ENCODE data around the gene NAGLU. TPM values are rescaled to one million over a fixed set of nuclear protein-coding genes. Genes with fewer than 3 reads are reported as not detected.
A peak's percentile ranks its signal among the peaks of the same experiment; 100 is the strongest.
"Not testable (repeated sequence)": the region's sequence is repeated elsewhere in the genome, so short reads cannot be mapped to it uniquely, and the experiment has no call there.

The NAGLU gene
- total RNA-seq, 1 donor from 2014 or later = 7.7 TPM

DNA sequence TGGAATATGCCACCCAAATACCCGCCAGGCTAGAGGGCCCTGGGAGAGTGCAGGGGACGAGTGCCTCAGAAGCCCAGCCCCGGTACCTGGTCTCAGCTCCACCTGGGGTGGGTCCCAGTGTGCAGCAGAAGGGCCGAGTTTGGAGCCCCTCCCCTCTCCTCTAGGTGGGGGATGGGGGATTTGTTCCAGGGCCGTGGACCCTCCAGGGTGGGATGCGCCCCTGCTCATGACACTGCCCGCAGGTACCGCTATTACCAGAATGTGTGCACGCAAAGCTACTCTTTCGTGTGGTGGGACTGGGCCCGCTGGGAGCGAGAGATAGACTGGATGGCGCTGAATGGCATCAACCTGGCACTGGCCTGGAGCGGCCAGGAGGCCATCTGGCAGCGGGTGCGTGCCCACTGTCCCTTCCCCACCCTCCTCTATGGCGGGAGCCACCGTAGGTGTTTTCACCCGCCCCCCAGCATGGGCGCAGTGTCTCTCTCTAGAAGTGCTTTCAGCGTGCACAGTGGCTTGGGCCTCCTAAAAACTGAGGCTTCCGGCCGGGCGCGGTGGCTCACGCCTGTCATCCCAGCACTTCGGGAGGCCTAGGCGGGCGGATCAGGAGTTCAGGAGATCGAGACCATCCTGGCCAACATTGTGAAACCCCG is 1.2 kb downstream of the NAGLU start:
- DNase-seq = no peak
- no peaks in the 10 kb centered on the region for H3K9me3 ChIP-seq (replicated peaks)
- peak overlapping the region; percentile 97 for H3K27ac ChIP-seq (replicated peaks)
- peaks cover 37% of the 10 kb centered on the region for H3K36me3 ChIP-seq
- H3K4me1 ChIP-seq = peaks cover 34% of the 10 kb centered on the region
- H3K27me3 ChIP-seq (ENCODE audit: low read depth) = no peaks in the 10 kb centered on the region
- TF ChIP-seq, protein P1, sequence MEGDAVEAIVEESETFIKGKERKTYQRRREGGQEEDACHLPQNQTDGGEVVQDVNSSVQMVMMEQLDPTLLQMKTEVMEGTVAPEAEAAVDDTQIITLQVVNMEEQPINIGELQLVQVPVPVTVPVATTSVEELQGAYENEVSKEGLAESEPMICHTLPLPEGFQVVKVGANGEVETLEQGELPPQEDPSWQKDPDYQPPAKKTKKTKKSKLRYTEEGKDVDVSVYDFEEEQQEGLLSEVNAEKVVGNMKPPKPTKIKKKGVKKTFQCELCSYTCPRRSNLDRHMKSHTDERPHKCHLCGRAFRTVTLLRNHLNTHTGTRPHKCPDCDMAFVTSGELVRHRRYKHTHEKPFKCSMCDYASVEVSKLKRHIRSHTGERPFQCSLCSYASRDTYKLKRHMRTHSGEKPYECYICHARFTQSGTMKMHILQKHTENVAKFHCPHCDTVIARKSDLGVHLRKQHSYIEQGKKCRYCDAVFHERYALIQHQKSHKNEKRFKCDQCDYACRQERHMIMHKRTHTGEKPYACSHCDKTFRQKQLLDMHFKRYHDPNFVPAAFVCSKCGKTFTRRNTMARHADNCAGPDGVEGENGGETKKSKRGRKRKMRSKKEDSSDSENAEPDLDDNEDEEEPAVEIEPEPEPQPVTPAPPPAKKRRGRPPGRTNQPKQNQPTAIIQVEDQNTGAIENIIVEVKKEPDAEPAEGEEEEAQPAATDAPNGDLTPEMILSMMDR (IDR thresholded peaks at IDR 0.05; ENCODE audit: borderline replicate concordance) = no peak
- peak overlapping the region; percentile 79 for H3K4me3 ChIP-seq
- intact Hi-C loops (cut with micrococcal nuclease) = no loop called here

DNA sequence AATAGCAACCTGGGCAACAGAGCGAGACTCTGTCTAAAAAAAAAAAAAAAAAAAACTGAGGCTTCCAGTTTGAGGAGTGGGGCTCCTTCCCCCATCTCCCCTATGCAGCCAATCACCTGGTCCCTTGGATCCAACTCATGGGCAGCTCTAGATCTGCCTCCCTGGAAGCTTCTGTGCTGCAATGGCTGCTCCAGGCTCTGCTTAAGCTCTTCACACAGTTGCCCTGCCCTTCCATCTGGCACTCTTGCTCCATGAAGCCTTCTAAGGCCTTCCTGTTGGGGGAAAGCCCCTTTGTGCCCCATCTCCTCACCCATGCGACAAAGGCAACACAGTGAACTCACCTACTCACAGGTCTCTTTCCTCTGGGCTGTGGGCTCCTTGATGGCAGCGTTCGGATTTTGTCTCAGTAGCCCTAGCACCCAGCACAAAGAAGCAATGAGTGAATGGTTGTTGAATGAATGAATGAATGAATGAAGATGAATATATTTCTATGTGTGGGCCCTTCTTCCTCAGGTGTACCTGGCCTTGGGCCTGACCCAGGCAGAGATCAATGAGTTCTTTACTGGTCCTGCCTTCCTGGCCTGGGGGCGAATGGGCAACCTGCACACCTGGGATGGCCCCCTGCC is 1.9 kb downstream of the NAGLU start:
- no peak for DNase-seq
- Histone ChIP-seq H3K27me3 (ENCODE audit: low read depth) (no peaks in the 10 kb centered on the region), H3K4me3 (no peak overlapping the region), H3K36me3 (peaks cover 44% of the 10 kb centered on the region), H3K27ac (replicated peaks) (no peak overlapping the region), H3K4me1 (peaks cover 28% of the 10 kb centered on the region), H3K9me3 (replicated peaks) (no peaks in the 10 kb centered on the region)
- intact Hi-C loops (cut with micrococcal nuclease) = no loop called here
- TF ChIP-seq, protein P1 (IDR thresholded peaks at IDR 0.05; ENCODE audit: borderline replicate concordance) = no peak

DNA sequence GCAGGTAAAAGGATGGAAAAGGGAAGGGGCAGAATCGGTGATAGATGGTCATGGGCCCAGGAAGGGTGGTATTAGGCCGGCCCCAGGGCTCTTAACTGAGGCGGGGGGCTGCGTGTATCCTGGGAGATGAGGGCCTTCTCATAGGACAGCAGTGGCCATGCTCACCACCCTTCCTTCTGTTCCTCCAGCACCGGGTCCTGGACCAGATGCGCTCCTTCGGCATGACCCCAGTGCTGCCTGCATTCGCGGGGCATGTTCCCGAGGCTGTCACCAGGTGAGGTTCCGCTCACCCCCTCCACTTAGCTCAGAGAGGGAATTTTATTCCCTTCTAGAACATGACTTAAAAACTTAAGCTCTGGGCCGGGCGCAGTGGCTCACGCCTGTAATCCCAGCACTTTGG is 2.4 kb downstream of the NAGLU start:
- TF ChIP-seq, protein P1 (IDR thresholded peaks at IDR 0.05; ENCODE audit: borderline replicate concordance) = no peak

DNA sequence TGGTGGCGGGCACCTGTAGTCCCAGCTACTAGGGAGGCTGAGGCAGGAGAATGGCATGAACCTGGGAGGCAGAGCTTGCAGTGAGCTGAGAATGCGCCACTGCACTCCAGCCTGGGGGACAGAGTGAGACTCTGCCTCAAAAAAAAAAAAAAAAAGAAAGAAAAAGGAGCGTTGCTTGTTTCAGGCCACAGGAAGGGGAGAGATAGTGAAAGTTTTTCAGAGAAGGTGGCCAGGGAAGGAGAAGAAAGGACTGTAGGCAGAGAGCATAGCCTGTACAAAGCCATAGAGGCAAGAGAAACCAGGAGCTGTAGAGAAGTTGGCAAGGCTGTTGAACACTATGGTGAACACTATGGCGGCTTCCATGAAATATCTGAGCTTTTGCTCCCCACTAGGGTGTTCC is 4.5 kb downstream of the NAGLU start:
- intact Hi-C loops (cut with micrococcal nuclease); H3K4me3 ChIP-seq; DNase-seq; H3K27ac ChIP-seq (replicated peaks); H3K9me3 ChIP-seq (replicated peaks); H3K27me3 ChIP-seq (ENCODE audit: low read depth): not testable (repeated sequence)
- peaks cover 59% of the 10 kb centered on the region for H3K36me3 ChIP-seq
- peaks cover 16% of the 10 kb centered on the region for H3K4me1 ChIP-seq

More for the DNA sequence above, 2.4 kb downstream of the NAGLU start:
- no peak for DNase-seq
- Histone ChIP-seq H3K9me3 (replicated peaks) (no peaks in the 10 kb centered on the region), H3K27me3 (ENCODE audit: low read depth) (no peaks in the 10 kb centered on the region), H3K4me1 (peaks cover 28% of the 10 kb centered on the region), H3K27ac (replicated peaks) (no peak overlapping the region), H3K4me3 (no peak overlapping the region), H3K36me3 (peaks cover 49% of the 10 kb centered on the region)
- intact Hi-C loops (cut with micrococcal nuclease) = no loop called here

DNA sequence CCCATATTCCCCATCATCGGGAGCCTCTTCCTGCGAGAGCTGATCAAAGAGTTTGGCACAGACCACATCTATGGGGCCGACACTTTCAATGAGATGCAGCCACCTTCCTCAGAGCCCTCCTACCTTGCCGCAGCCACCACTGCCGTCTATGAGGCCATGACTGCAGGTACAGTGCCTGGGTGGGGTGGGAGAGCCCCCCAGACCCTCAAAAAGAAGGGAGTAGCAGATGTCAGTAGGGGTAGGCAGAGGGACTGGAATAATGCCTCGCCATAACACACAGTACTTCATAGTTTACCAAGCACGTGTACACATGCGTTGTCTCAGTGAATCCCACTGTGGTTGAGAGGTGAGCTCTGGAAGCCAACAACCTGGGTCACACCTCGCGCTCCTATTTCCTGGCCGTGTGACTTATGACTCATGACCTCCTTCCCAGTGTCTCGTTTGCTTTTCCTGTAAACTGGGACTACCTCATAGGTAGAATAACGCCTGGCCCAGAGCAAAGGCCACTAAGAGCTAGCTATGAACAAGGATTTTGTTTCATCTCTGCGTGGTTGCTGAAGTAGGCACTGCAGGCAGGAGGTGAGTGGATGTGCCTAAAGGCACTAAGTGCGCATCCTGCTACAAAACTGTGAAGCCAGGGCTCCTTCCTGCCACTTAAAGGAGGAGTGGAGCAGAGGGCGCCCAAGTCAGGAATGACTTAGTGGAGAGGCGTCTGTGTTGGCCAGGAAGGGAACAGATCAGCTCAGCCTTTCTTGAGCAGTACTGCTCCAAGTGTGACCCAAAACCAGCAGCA is 5.2 kb downstream of the NAGLU start:
- peaks cover 59% of the 10 kb centered on the region for H3K36me3 ChIP-seq
- TF ChIP-seq, protein P1 (IDR thresholded peaks at IDR 0.05; ENCODE audit: borderline replicate concordance) = no peak
- H3K4me1 ChIP-seq = peaks cover 12% of the 10 kb centered on the region
- no peak overlapping the region for H3K4me3 ChIP-seq
- DNase-seq = no peak
- no peaks in the 10 kb centered on the region for H3K27me3 ChIP-seq (ENCODE audit: low read depth)
- intact Hi-C loops (cut with micrococcal nuclease) = no loop called here
- H3K27ac ChIP-seq (replicated peaks) = no peak overlapping the region
- H3K9me3 ChIP-seq (replicated peaks) = no peaks in the 10 kb centered on the region
